ENCODE data around the gene NBAS.

DNA sequence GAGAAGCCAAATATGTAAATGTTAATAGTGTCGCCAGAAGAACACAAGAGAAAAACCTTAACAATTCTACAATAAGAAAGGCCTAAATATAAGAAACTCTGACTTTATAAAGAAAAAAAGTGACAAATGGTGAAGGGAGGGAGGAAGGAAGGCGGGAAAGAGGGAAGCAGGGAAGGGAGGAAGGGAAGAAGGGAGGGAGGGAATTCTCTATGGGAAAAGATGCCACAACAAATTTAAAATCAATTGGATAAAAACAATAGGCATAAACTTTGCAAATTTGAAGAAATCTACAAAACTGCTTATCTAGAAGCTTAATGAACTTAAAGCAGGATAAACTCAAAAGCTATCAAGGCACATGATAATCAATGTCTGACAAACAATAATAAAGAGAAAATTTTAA, 16.9 kb downstream of the NBAS start:
- TF ChIP-seq, protein P1, sequence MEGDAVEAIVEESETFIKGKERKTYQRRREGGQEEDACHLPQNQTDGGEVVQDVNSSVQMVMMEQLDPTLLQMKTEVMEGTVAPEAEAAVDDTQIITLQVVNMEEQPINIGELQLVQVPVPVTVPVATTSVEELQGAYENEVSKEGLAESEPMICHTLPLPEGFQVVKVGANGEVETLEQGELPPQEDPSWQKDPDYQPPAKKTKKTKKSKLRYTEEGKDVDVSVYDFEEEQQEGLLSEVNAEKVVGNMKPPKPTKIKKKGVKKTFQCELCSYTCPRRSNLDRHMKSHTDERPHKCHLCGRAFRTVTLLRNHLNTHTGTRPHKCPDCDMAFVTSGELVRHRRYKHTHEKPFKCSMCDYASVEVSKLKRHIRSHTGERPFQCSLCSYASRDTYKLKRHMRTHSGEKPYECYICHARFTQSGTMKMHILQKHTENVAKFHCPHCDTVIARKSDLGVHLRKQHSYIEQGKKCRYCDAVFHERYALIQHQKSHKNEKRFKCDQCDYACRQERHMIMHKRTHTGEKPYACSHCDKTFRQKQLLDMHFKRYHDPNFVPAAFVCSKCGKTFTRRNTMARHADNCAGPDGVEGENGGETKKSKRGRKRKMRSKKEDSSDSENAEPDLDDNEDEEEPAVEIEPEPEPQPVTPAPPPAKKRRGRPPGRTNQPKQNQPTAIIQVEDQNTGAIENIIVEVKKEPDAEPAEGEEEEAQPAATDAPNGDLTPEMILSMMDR (CRISPR knock-in tag; IDR thresholded peaks at IDR 0.05): no peak
- TF ChIP-seq POLR2A (IDR thresholded peaks at IDR 0.05; ENCODE audit: insufficient read depth in 1 of 2, low read depth in 2 of 2, low read length in 2 of 2): no peak
- TF ChIP-seq, protein P2, sequence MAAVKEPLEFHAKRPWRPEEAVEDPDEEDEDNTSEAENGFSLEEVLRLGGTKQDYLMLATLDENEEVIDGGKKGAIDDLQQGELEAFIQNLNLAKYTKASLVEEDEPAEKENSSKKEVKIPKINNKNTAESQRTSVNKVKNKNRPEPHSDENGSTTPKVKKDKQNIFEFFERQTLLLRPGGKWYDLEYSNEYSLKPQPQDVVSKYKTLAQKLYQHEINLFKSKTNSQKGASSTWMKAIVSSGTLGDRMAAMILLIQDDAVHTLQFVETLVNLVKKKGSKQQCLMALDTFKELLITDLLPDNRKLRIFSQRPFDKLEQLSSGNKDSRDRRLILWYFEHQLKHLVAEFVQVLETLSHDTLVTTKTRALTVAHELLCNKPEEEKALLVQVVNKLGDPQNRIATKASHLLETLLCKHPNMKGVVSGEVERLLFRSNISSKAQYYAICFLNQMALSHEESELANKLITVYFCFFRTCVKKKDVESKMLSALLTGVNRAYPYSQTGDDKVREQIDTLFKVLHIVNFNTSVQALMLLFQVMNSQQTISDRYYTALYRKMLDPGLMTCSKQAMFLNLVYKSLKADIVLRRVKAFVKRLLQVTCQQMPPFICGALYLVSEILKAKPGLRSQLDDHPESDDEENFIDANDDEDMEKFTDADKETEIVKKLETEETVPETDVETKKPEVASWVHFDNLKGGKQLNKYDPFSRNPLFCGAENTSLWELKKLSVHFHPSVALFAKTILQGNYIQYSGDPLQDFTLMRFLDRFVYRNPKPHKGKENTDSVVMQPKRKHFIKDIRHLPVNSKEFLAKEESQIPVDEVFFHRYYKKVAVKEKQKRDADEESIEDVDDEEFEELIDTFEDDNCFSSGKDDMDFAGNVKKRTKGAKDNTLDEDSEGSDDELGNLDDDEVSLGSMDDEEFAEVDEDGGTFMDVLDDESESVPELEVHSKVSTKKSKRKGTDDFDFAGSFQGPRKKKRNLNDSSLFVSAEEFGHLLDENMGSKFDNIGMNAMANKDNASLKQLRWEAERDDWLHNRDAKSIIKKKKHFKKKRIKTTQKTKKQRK (IDR thresholded peaks at IDR 0.05; ENCODE audit: low read length): no peak

All from HepG2 (cell line).